GM12878 (cell line): ENCODE results near the gene SEC62. TPM values are rescaled to one million over a fixed set of nuclear protein-coding genes. Genes with fewer than 3 reads are reported as not detected.

ENCODE experiments used
- ATAC-seq: fragments of 200-7000 bp; cut with Tn5 transposase; 3 replicates; pipeline ENCODE4 v1.9.1; 2020; ENCODE audit warnings: mild to moderate bottlenecking, moderate library complexity
- BruUV-seq: library from RNA; stranded (reverse); fragments of 400-500 nt; replicated peaks from 2 replicates; lab custom pipeline; 2021; lab: Mats Ljungman, UMichigan
- CTCF ChIA-PET: fragments of 300-600 bp; sonication (Branson Sonifier 250); formaldehyde crosslinking; extraction: SDS; loops from one replicate; lab custom pipeline; 2021; ENCODE audit warnings: inconsistent platforms; lab: Yijun Ruan, JAX
- POLR2A ChIA-PET: fragments of 350-600 bp; formaldehyde crosslinking; extraction: SDS; loops from one replicate; lab custom pipeline; 2021; ENCODE audit warnings: inconsistent platforms; lab: Charles Lee
- RAD21 ChIA-PET: fragments of 300-600 bp; sonication (Branson Sonifier 250); formaldehyde crosslinking; loops from one replicate; lab custom pipeline; 2023; ENCODE audit warnings: antibody characterized with exemption; ENCODE audit not compliant: unreplicated experiment; lab: Charles Lee
- SMC1A ChIA-PET: fragments of 300-600 bp; sonication (Branson Sonifier 250); formaldehyde crosslinking; loops from one replicate; lab custom pipeline; 2023; ENCODE audit not compliant: unreplicated experiment, uncharacterized antibody; lab: Charles Lee
- DNase-seq: peaks from one replicate; pipeline ENCODE4 v3.0.0-alpha.2; 2011; ENCODE audit warnings: low read depth, low spot score
- FAIRE-seq: peaks from 3 replicates; lab custom pipeline; 2011; peaks lifted over from hg19 to GRCh38; lab: Jason Lieb, UNC
- H2AFZ ChIP-seq: 2 replicates; pipeline ENCODE4 v1.6.0; 2011; ENCODE audit warnings: low read depth, low read length, control low read depth; ENCODE audit not compliant: control insufficient read depth
- H3K27ac ChIP-seq: 2 replicates; pipeline ENCODE4 v1.5.1; 2011; ENCODE audit warnings: control low read depth; ENCODE audit not compliant: control insufficient read depth, insufficient read depth
- H3K27me3 ChIP-seq, 2 experiments: replicated peaks in 1 of 2; 2 replicates each; pipeline versions ENCODE4 v1.6.0 to v1.6.1; 2011; ENCODE audit warnings: low read length in 1 of 2; ENCODE audit not compliant: control insufficient read depth in 2 of 2, insufficient read depth in 2 of 2
- H3K36me3 ChIP-seq, 2 experiments: 2 replicates each; pipeline ENCODE4 v1.5.1; 2011; ENCODE audit warnings: low read length in 1 of 2; ENCODE audit not compliant: control insufficient read depth in 2 of 2, insufficient read depth in 2 of 2
- H3K4me1 ChIP-seq: 2 replicates; pipeline ENCODE4 v1.6.1; 2011; ENCODE audit warnings: mild to moderate bottlenecking, low read length, moderate library complexity, mixed read lengths; ENCODE audit not compliant: control insufficient read depth, insufficient read depth
- H3K4me2 ChIP-seq: 2 replicates; pipeline ENCODE4 v1.6.0; 2011; ENCODE audit warnings: control low read depth; ENCODE audit not compliant: control insufficient read depth, insufficient read depth
- H3K4me3 ChIP-seq: fragments of 200-600 bp; sonication (generic); 2 replicates; pipeline ENCODE4 v1.5.1; 2016
- H3K79me2 ChIP-seq: 2 replicates; pipeline ENCODE4 v1.6.0; 2011; ENCODE audit warnings: low read length; ENCODE audit not compliant: control insufficient read depth, insufficient read depth
- H3K9ac ChIP-seq: 2 replicates; pipeline ENCODE4 v1.8.0; 2011; ENCODE audit warnings: low read length, control low read depth, mixed read lengths; ENCODE audit not compliant: control insufficient read depth, insufficient read depth
- H3K9me3 ChIP-seq: replicated peaks from 3 replicates; pipeline ENCODE4 v1.5.1; 2011; ENCODE audit warnings: mild to moderate bottlenecking, low read length; ENCODE audit not compliant: control insufficient read depth, insufficient read depth
- H4K20me1 ChIP-seq: 2 replicates; pipeline ENCODE4 v1.6.0; 2011; ENCODE audit not compliant: control insufficient read depth, insufficient read depth
- CTCF ChIP-seq, 3 experiments: IDR thresholded peaks in 2 of 3; conservative IDR thresholded peaks in 1 of 3; 2 replicates each; pipeline ENCODE4 v1.5.1; 2011; ENCODE audit warnings: low read depth in 3 of 3, low read length in 3 of 3, mild to moderate bottlenecking in 3 of 3, control low read depth in 2 of 3, moderate library complexity in 2 of 3, inconsistent platforms in 1 of 3, mixed read lengths in 1 of 3; ENCODE audit not compliant: control insufficient read depth in 2 of 3, insufficient read depth in 1 of 3; ENCODE audit errors: extremely low read depth in 1 of 3
- CUX1 ChIP-seq: IDR thresholded peaks from 2 replicates; pipeline ENCODE4 v1.6.1; 2012; ENCODE audit warnings: improper control_type of control experiment, low read depth, low read length; ENCODE audit not compliant: insufficient replicate concordance
- MXI1 ChIP-seq: fragments of 150-350 bp; IDR thresholded peaks from 2 replicates; pipeline ENCODE4 v1.6.1; 2011; ENCODE audit warnings: low read depth, mild to moderate bottlenecking, inconsistent platforms, low read length, improper control_type of control experiment
- POLR2A ChIP-seq: IDR thresholded peaks from 2 replicates; pipeline ENCODE4 v1.6.1; 2011; ENCODE audit warnings: low read depth, mild to moderate bottlenecking, low read length
- RAD21 ChIP-seq: IDR thresholded peaks from 2 replicates; pipeline ENCODE4 v1.6.1; 2011; ENCODE audit warnings: mild to moderate bottlenecking, low read depth, low read length, moderate library complexity; ENCODE audit not compliant: insufficient read depth
- RB1 ChIP-seq: fragments of 450-650 bp; formaldehyde crosslinking; IDR thresholded peaks from 2 replicates; pipeline ENCODE4 v1.6.1; 2017; ENCODE audit warnings: mild to moderate bottlenecking, borderline replicate concordance
- RCOR1 ChIP-seq: conservative IDR thresholded peaks from 2 replicates; pipeline ENCODE4 v1.6.1; 2012; ENCODE audit warnings: low read depth, low read length, improper control_type of control experiment
- WGBS: methylation state at CpG from one replicate; pipeline ENCODE4 v1.1.6; 2016; ENCODE audit warnings: low lambda C conversion rate; ENCODE audit not compliant: insufficient replicate concordance, insufficient coverage; ENCODE audit errors: missing lambda C conversion rate; 5-methylcytosine and 5-hydroxymethylcytosine counted together
- in situ Hi-C: fragments of 300-500 bp; cut with MboI; formaldehyde crosslinking; loops from 9 replicates; pipeline ENCODE4 v1.14.3; 2018; ENCODE audit warnings: mixed read lengths
- intact Hi-C: fragments of 100-400 bp; cut with micrococcal nuclease; formaldehyde crosslinking; loops from one replicate; pipeline ENCODE4 v1.14.2; 2022; ENCODE audit not compliant: unreplicated experiment
- polyA plus RNA-seq, 11 experiments: library from polyadenylated mRNA; depleted of rRNA in 4 of 11; unstranded in 6 of 11; stranded (reverse) in 5 of 11; fragments of >200 nt; fragmentation: Nextera tagmentation in 4 of 11; fragmentation: Illumina TruSeq in 1 of 11; extraction: Ambion mirVana in 4 of 11; extraction: Trizol in 1 of 11; gene quantifications; 1 replicate in 1 of 11; 2 replicates in 10 of 11; pipeline versions ENCODE4 v1.2.1 to v1.2.3, GENCODE V29; 2011 to 2016; ENCODE audit warnings: inconsistent platforms in 2 of 11, missing spikeins in 2 of 11, low read depth in 1 of 11
- total RNA-seq, 4 experiments: library from RNA; depleted of rRNA in 3 of 4; stranded (reverse); fragments of >200 nt in 3 of 4; fragmentation: Illumina TruSeq in 1 of 4; extraction: Trizol in 1 of 4; gene quantifications; 2 replicates each; pipeline versions ENCODE4 v1.2.1 to v1.2.3, GENCODE V29; 2013 to 2021

The SEC62 gene
- total and polyA plus RNA-seq, 10 of the 15 experiments (the other 5 are each of a cell fraction or from before 2014, with no cell fraction given), result 25.6 to 270 (median 94.8) TPM

- Histone ChIP-seq H3K4me3 (no peak overlapping the region), H3K9me3 (no peaks in the 10 kb centered on the region), H3K4me1 (no peaks in the 10 kb centered on the region), H4K20me1 (no peaks in the 10 kb centered on the region), H3K9ac (no peak overlapping the region), H3K4me2 (no peak overlapping the region), H2AFZ (no peak overlapping the region), H3K36me3 (no peaks in the 10 kb centered on the region), H3K27me3 (no peaks in the 10 kb centered on the region), H3K79me2 (no peaks in the 10 kb centered on the region), H3K27ac (no peak overlapping the region)
- ATAC-seq, result peak; percentile 52; the same call in 2 of the 3 replicates
- ChIA-PET CTCF (interaction anchor here (0.6 to 4.2 kb wide), 9 partner anchors 11 to 210 kb away, joined by 3 to 21 read pairs (median 4); no protein-coding TSS in a partner anchor), SMC1A (interaction anchor here (0.9 to 4.0 kb wide), 14 partner anchors 19 to 281 kb away, joined by 3 to 23 read pairs (median 3); no protein-coding TSS in a partner anchor), POLR2A (interaction anchor here (0.6 kb wide), 1 partner anchor 29 kb away, joined by 3 read pairs; no protein-coding TSS in a partner anchor), RAD21 (interaction anchor here (0.7 to 1.6 kb wide), 4 partner anchors 32 to 158 kb away, joined by 3 to 6 read pairs (median 3); partner anchors contain the start of gene SEC62)
- FAIRE-seq, result no peak
- no peak for DNase-seq
- in situ Hi-C loops, result no loop called here
- intact Hi-C loops, result no loop called here
- no TSS peak for BruUV-seq
- 0% methylated on average over 3 of the region's 3 CpGs for WGBS
- no peak for TF ChIP-seq RB1
- peak in 1 of 3 experiments; percentile 19; a peak in 2 of 6 replicates for TF ChIP-seq CTCF (IDR thresholded peaks at IDR 0.05 in 2 of 3, conservative IDR thresholded peaks at IDR 0.05 in 1 of 3; ENCODE audit: control insufficient read depth in 2 of 3, extremely low read depth in 1 of 3, insufficient read depth in 1 of 3, low read depth in 3 of 3, low read length in 3 of 3)
- TF ChIP-seq RAD21, result peak; percentile 65
These were observed 54.5 kb downstream of the SEC62 start for GRCh38 chr3:170021083-170021482.

GRCh38 chr3:170022336-170022735, 55.7 kb downstream of the SEC62 start:
- no peaks in the 10 kb centered on the region for H4K20me1 ChIP-seq
- no peaks in the 10 kb centered on the region for H3K79me2 ChIP-seq
- no peak for DNase-seq
- in situ Hi-C loops (no loop called here), intact Hi-C loops (no loop called here)
- H2AFZ ChIP-seq, result no peak overlapping the region
- SMC1A ChIA-PET, result interaction anchor here (0.5 to 4.0 kb wide), 10 partner anchors 9 to 287 kb away, joined by 3 to 23 read pairs (median 4); no protein-coding TSS in a partner anchor
- no peaks in the 10 kb centered on the region for H3K9me3 ChIP-seq
- BruUV-seq, result no TSS peak
- no peak overlapping the region for H3K4me2 ChIP-seq
- no peaks in the 10 kb centered on the region for H3K36me3 ChIP-seq
- no peak overlapping the region for H3K27ac ChIP-seq
- no peak for ATAC-seq
- H3K27me3 ChIP-seq, result no peaks in the 10 kb centered on the region
- H3K4me1 ChIP-seq, result no peaks in the 10 kb centered on the region
- FAIRE-seq, result no peak
- POLR2A ChIA-PET, result no interaction called here
- 99% methylated on average over 4 of the region's 4 CpGs for WGBS
- H3K9ac ChIP-seq, result no peak overlapping the region
- H3K4me3 ChIP-seq, result no peak overlapping the region
- CTCF ChIA-PET, result interaction anchor here (0.7 to 4.2 kb wide), 5 partner anchors 9 to 159 kb away, joined by 3 to 21 read pairs (median 12); no protein-coding TSS in a partner anchor
- RAD21 ChIA-PET, result interaction anchor here (0.6 kb wide), 1 partner anchor 92 kb away, joined by 3 read pairs; no protein-coding TSS in a partner anchor
- no peak for TF ChIP-seq POLR2A
- no peak for TF ChIP-seq RCOR1
- TF ChIP-seq MXI1, result no peak
- no peak for TF ChIP-seq CUX1
